LNCaP clone FGC (cell line): ENCODE measurements around the gene PPP2R3A.
"Not testable (repeated sequence)": the region's sequence is repeated elsewhere in the genome, so short reads cannot be mapped to it uniquely, and the experiment has no call there.

Experiments
- DNase-seq: peaks from one replicate; pipeline ENCODE4 v3.0.0-alpha.2; 2011; ENCODE audit warnings: low read depth
- H3K4me3 ChIP-seq: 2 replicates; pipeline ENCODE4 v1.5.1; 2011; ENCODE audit warnings: mild to moderate bottlenecking, low read depth, low read length, control low read depth
- CTCF ChIP-seq: IDR thresholded peaks from 2 replicates; pipeline ENCODE4 v1.5.1; 2012; ENCODE audit warnings: mild to moderate bottlenecking; ENCODE audit not compliant: control insufficient read depth, insufficient read depth; ENCODE audit errors: extremely low read depth

Gene PPP2R3A

GRCh38 chr3:136152963-136153362 lies 187.4 kb downstream of the PPP2R3A start:
- no peak for DNase-seq
- no peak overlapping the region for H3K4me3 ChIP-seq
- no peak for TF ChIP-seq CTCF

- DNase-seq, result no peak
- no peak overlapping the region for H3K4me3 ChIP-seq
- TF ChIP-seq CTCF, result no peak
These were observed 196.0 kb downstream of the PPP2R3A start for GRCh38 chr3:136161516-136161915.

DNA sequence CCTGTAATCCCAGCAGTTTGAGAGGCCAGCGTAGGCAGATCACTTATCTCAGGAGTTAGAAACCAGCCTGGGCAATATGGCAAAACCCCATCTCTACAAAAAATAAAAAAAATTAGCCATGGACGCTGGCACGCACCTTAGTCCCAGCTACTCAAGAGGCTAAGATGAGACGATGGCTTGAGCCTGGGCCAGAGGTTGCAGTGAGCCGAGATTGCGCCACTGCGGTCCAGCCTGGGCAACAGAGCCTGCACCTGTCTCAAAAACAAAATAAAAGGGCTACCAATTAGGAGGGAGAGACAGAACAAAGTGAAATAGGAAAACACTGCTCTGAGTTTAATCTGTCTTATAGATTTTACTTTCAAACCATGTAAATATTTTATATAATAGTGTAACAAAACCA lies 196.8 kb downstream of the PPP2R3A start:
- no peak for DNase-seq
- H3K4me3 ChIP-seq, result no peak overlapping the region
- no peak for TF ChIP-seq CTCF

DNA sequence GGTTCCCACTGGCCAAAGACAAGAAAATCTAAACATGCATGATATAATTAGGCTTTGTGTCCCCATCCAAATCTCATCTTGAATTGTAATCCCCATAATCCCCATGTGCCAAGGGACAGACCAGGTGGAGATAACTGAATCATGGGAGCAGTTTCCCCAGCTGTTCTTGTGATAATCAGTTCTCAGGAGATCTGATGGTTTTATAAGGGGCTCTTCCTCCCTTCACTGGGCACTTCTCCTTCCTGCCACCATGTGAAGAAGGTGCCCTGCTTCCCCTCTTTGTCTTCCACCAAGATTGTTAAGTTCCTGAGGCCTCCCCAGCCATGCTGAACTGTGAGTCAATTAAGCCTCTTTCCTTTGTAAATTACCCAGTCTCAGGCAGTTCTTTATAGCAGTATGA lies 198.1 kb downstream of the PPP2R3A start:
- not testable (repeated sequence) for DNase-seq, H3K4me3 ChIP-seq

- no peak overlapping the region for H3K4me3 ChIP-seq
- DNase-seq, result peak; percentile 70
- no peak for TF ChIP-seq CTCF
These were observed 201.0 kb downstream of the PPP2R3A start for GRCh38 chr3:136166507-136166906.

DNA sequence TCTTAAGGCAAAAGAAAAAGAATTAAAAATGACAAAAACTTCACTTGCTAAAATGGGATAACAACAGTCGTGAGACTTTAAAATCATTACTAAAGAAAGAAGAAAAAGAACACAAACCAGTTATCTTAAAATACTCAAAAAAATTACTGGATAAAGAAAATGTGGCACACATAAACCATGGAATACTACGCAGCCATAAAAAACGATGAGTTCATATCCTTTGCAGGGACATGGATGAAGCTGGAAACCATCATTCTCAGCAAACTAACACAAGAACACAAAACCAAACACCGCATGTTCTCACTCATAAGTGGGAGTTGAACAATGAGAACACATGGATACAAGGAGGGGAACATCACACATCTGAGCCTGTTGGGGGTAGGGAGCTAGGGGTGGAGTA lies 202.7 kb downstream of the PPP2R3A start:
- not testable (repeated sequence) for DNase-seq, H3K4me3 ChIP-seq

- TF ChIP-seq CTCF, result no peak
- no peak overlapping the region for H3K4me3 ChIP-seq
- DNase-seq, result no peak
These were observed 205.6 kb downstream of the PPP2R3A start for GRCh38 chr3:136171097-136171542.

- no peak for DNase-seq
- no peak for TF ChIP-seq CTCF
- H3K4me3 ChIP-seq, result no peak overlapping the region
These were observed 208.5 kb downstream of the PPP2R3A start for GRCh38 chr3:136173939-136174490.
